Epithelial cell of esophagus (primary cell): ENCODE measurements around the gene IGHMBP2.
A peak's percentile ranks its signal among the peaks of the same experiment; 100 is the strongest.

Experiments
- DNase-seq: peaks from one replicate; pipeline ENCODE4 v3.0.0; 2010; ENCODE audit warnings: low read depth
- H3K4me3 ChIP-seq: 2 replicates; pipeline ENCODE4 v1.5.1; 2011; ENCODE audit warnings: mild to moderate bottlenecking, low read length, control low read depth
- TF ChIP-seq, protein P1 (sequence below): IDR thresholded peaks from 2 replicates; pipeline ENCODE4 v1.5.1; 2011; ENCODE audit warnings: low read depth, mild to moderate bottlenecking, low read length, control low read depth, inconsistent platforms; ENCODE audit not compliant: insufficient read depth; ENCODE audit errors: missing control alignments

IGHMBP2 gene

DNA sequence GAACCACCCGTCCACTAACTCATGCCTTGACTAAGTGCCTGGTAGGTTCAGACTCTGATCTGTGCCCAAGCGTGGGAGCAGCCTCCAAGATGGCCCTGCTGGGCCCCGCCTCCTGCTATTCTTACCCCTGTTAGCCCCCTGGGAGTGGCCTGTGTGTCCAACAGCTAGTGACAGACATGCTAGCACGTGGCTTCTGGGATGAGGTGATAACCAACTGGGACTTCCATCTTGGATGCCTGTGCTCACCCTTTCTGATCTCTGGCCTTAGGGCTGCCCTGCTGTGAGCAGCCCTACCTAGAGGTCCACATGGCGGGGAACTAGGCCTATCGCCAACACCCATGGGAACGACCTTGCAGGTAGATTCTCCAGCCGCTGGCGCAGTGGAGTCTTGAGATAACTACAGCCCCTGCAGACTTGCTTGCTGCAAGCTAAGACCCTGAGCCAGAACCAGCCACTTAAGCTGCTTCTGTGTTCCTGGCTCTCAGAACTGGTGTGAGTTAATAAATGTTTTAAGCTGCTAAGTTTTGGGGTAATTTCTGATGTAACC lies 2.8 kb upstream of the IGHMBP2 start:
- no peak for DNase-seq
- H3K4me3 ChIP-seq, result no peak overlapping the region
- TF ChIP-seq, protein P1, sequence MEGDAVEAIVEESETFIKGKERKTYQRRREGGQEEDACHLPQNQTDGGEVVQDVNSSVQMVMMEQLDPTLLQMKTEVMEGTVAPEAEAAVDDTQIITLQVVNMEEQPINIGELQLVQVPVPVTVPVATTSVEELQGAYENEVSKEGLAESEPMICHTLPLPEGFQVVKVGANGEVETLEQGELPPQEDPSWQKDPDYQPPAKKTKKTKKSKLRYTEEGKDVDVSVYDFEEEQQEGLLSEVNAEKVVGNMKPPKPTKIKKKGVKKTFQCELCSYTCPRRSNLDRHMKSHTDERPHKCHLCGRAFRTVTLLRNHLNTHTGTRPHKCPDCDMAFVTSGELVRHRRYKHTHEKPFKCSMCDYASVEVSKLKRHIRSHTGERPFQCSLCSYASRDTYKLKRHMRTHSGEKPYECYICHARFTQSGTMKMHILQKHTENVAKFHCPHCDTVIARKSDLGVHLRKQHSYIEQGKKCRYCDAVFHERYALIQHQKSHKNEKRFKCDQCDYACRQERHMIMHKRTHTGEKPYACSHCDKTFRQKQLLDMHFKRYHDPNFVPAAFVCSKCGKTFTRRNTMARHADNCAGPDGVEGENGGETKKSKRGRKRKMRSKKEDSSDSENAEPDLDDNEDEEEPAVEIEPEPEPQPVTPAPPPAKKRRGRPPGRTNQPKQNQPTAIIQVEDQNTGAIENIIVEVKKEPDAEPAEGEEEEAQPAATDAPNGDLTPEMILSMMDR, result no peak

DNA sequence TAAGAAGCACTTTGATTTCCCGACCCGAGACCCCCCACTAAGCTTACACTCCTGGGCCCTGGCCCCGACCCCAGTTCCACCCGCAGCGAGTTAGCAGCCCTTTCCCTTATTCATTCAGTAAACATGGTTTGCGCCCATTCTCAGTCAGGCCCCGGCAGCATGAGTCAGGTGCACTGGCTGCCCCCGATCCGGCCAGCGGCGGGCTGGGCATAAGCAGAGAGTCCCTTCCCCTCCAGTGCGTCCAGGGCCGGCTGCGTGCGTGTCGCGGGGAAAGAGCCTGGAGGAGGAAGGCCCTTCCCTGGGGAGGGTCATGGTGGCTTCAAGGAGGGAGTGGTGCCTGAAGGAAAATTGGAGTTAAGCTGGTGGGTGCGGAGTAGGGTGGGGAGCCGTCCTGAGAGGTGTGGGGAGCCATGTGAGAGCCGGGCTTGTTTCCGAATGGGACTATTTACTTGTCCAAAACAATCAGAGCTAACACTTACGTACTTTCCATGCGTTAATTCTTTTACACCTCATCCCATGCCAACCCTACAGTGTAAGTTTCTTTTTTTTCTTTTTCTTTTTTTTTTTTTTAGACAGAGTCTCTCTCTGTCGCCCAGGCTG lies 657 bp downstream of the IGHMBP2 start:
- peak; percentile 39 for DNase-seq
- peak overlapping the region; percentile 100 for H3K4me3 ChIP-seq
- TF ChIP-seq, protein P1, result no peak

DNA sequence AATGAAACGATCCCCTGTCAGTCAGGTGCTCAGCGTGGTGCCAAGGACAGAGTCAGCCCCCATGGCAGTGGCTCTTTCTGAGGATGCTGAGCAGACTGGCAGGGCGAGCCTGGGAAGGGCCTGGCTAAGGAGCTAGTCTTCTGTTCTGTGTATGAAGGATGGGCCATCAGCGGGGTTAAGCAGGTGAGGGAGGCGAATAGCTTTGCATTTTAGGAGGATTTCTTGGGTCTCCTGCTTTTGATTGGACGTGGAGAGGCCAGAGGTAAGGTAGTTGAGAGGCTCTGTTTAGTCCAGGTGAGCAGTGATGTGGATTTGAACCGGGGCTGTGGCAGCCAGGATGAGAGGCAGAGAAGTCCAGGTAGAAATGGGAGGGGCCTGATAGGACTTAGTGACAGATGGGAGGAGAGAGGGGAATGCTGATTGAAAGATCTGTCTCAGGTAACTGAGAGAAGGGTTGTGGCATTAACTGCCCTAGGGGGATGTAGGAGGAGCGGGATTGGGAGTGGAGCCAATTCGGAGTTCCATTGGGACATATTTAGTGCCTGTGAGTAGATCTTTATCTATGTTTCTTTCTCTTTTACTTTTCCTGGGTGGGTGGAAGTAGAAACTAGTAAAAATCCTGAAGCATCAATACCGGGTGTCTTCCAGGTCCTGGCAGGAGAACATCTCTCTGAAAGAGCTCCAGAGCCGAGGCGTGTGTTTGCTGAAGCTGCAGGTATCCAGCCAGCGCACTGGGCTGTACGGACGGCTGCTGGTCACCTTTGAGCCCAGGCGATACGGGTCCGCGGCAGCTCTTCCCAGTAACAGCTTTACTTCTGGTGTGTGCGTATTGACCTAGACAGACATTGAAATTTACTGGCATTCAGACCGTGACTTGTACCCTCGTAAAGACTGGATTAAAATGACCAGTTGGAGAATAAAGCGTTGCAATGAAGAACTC lies 2.0 kb downstream of the IGHMBP2 start:
- H3K4me3 ChIP-seq, result no peak overlapping the region
- DNase-seq, result no peak
- TF ChIP-seq, protein P1, result no peak

DNA sequence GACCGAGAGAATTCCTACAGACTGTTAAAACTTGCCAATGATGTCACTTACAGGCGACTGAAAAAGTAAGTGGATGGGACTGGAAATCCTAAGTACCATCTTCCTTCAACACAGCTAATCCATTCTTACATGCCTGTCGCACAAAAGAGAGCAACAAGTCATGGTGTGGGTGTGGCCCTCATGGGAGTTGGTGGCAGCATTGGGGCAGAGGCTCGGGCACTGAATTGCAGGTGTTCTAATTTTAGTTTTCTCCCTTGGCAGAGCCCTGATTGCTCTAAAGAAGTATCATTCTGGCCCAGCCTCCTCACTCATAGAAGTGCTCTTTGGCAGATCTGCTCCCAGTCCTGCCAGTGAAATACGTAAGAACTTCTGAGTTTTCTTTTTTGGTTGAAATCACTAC lies 4.6 kb downstream of the IGHMBP2 start:
- no peak overlapping the region for H3K4me3 ChIP-seq
- TF ChIP-seq, protein P1, result no peak
- no peak for DNase-seq

DNA sequence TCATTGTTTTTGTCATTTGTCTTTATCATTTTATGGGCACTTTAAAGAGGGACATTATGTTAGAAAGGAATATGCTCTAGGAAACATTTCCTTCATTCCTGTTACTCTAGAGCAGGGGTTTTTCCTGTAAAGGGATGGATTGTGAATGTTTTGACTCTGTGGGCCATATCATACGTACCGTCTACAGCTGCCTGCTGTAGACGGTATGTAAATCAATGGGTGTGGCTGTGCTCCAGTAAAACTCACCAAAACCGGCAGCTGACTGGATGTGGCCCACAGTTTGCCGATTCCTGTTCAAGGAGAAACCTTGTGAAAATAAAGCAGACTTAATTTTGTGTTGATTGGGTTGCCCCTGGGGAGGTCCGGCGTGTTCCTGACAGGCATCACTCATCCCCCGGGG lies 7.3 kb downstream of the IGHMBP2 start:
- TF ChIP-seq, protein P1, result no peak
- H3K4me3 ChIP-seq, result no peak overlapping the region
- no peak for DNase-seq

DNA sequence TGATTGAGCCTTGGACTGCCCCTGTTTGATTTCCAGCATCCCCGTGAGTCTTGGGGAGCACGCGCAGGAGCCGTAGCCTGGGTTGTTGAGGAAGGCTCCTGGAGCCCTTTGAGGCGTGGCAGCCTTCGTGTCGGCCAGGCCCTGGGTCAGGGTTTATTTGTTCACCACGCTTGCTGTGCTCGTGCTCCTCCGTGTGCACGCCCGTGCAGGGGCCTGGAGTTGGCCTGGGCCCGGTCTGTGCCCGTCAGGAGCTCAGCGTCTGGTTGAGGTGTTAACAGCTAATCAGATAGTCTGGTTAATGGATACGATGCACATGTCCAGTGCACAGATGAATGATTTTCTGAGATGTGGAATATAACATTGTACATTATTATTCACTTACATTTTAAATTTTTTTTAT lies 8.0 kb downstream of the IGHMBP2 start:
- TF ChIP-seq, protein P1, result no peak
- no peak for DNase-seq
- no peak overlapping the region for H3K4me3 ChIP-seq
